ENCODE results near the gene WDR6. TPM values are rescaled to one million over a fixed set of nuclear protein-coding genes. Genes with fewer than 3 reads are reported as not detected.
A peak's percentile ranks its signal among the peaks of the same experiment; 100 is the strongest.

WDR6 gene
- total and polyA plus RNA-seq, 10 of the 15 experiments (the other 5 are each of a cell fraction or from before 2014, with no cell fraction given): 21.3 to 169 (median 107) TPM

DNA sequence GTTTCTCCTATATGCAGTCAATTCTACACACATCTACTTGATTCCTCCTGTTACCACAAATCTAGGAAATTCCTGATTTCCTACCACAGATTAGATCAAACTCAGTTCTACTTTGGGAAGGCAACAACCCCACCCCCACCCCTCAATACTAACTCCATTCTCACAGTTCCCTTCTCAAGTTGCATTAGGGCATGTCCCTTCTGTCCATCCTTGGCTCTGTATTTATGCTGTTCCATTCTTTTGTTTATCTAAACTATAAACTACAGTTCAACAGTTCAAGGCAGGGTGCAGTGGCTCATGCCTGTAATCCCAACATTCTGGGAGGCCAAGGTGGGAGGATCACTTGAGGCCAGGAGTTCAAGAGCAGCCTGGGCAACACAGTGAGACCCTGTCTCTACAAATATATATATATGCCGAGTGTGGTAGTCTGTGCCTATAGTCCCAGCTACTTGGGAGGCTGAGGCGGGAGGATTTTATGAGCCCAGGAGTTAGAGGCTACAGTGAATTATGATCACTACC lies 47.2 kb downstream of the WDR6 start (continued):
- TF ChIP-seq, protein P1, sequence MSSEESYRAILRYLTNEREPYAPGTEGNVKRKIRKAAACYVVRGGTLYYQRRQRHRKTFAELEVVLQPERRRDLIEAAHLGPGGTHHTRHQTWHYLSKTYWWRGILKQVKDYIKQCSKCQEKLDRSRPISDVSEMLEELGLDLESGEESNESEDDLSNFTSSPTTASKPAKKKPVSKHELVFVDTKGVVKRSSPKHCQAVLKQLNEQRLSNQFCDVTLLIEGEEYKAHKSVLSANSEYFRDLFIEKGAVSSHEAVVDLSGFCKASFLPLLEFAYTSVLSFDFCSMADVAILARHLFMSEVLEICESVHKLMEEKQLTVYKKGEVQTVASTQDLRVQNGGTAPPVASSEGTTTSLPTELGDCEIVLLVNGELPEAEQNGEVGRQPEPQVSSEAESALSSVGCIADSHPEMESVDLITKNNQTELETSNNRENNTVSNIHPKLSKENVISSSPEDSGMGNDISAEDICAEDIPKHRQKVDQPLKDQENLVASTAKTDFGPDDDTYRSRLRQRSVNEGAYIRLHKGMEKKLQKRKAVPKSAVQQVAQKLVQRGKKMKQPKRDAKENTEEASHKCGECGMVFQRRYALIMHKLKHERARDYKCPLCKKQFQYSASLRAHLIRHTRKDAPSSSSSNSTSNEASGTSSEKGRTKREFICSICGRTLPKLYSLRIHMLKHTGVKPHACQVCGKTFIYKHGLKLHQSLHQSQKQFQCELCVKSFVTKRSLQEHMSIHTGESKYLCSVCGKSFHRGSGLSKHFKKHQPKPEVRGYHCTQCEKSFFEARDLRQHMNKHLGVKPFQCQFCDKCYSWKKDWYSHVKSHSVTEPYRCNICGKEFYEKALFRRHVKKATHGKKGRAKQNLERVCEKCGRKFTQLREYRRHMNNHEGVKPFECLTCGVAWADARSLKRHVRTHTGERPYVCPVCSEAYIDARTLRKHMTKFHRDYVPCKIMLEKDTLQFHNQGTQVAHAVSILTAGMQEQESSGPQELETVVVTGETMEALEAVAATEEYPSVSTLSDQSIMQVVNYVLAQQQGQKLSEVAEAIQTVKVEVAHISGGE (CRISPR knock-in tag; IDR thresholded peaks at IDR 0.05): no peak
- TF ChIP-seq IRF4 (IDR thresholded peaks at IDR 0.05; ENCODE audit: low read depth, low read length) (no peak), ZNF384 (IDR thresholded peaks at IDR 0.05; ENCODE audit: borderline replicate concordance, low read depth, low read length) (no peak)

- ChIA-PET CTCF (no interaction called here), RAD21 (ENCODE audit: unreplicated experiment) (no interaction called here), SMC1A (ENCODE audit: uncharacterized antibody, unreplicated experiment) (no interaction called here), POLR2A (no interaction called here)
- Histone ChIP-seq H3K9me3 (replicated peaks; ENCODE audit: control insufficient read depth, insufficient read depth, low read length) (no peaks in the 10 kb centered on the region), H3K4me1 (ENCODE audit: control insufficient read depth, insufficient read depth, low read length) (no peaks in the 10 kb centered on the region), H3K36me3 (ENCODE audit: control insufficient read depth in 2 of 2, insufficient read depth in 2 of 2, low read length in 1 of 2) (peaks cover 14 to 26% of the 10 kb centered on the region in 2 experiments), H3K4me2 (ENCODE audit: control insufficient read depth, insufficient read depth) (no peak overlapping the region), H2AFZ (ENCODE audit: control insufficient read depth, low read depth, low read length) (no peak overlapping the region), H3K27ac (ENCODE audit: control insufficient read depth, insufficient read depth) (no peak overlapping the region), H3K79me2 (ENCODE audit: control insufficient read depth, insufficient read depth, low read length) (no peaks in the 10 kb centered on the region), H4K20me1 (ENCODE audit: control insufficient read depth, insufficient read depth) (no peaks in the 10 kb centered on the region), H3K9ac (ENCODE audit: control insufficient read depth, insufficient read depth, low read length) (no peak overlapping the region), H3K4me3 (no peak overlapping the region), H3K27me3 (replicated peaks in 1 of 2; ENCODE audit: control insufficient read depth in 2 of 2, insufficient read depth in 2 of 2, low read length in 1 of 2) (no peaks in the 10 kb centered on the region)
- FAIRE-seq: no peak
- 97% methylated on average over 10 of the region's 10 CpGs for WGBS (ENCODE audit: insufficient coverage, insufficient replicate concordance, low lambda C conversion rate, missing lambda C conversion rate)
- TF ChIP-seq POLR2AphosphoS2 (IDR thresholded peaks at IDR 0.05; ENCODE audit: low read depth, low read length): no peak
- TF ChIP-seq POLR2A (IDR thresholded peaks at IDR 0.05; ENCODE audit: low read depth, low read length): peak; percentile 52
- intact Hi-C loops (cut with micrococcal nuclease; ENCODE audit: unreplicated experiment): no loop called here
- BruUV-seq (replicated peaks): TSS peak; percentile 42
- no peak for DNase-seq (ENCODE audit: low read depth, low spot score)
- in situ Hi-C loops (cut with MboI): no loop called here
- no peak for ATAC-seq
These were observed 50.1 kb downstream of the WDR6 start for GRCh38 chr3:49057268-49057667.
